IMR-90 (cell line): Measurements from ENCODE around the gene GPR158. TPM values are rescaled to one million over a fixed set of nuclear protein-coding genes. Genes with fewer than 3 reads are reported as not detected.

Experiments
- ATAC-seq: fragments of 200-7000 bp; cut with Tn5 transposase; 2 replicates; pipeline ENCODE4 v1.9.1; 2020; ENCODE audit warnings: low read depth, mild to moderate bottlenecking, moderate library complexity
- BruUV-seq: library from RNA; stranded (reverse); fragments of 400-500 nt; replicated peaks from 2 replicates; lab custom pipeline; 2021; lab: Mats Ljungman, UMichigan
- CTCF ChIA-PET: fragments of 300-600 bp; formaldehyde crosslinking; extraction: SDS; loops from one replicate; lab custom pipeline; 2021; ENCODE audit warnings: antibody characterized with exemption; lab: Yijun Ruan, JAX
- POLR2A ChIA-PET: fragments of 300-600 bp; sonication (Branson Sonifier 250); formaldehyde crosslinking; loops from one replicate; lab custom pipeline; 2022; ENCODE audit warnings: antibody characterized with exemption; ENCODE audit not compliant: unreplicated experiment; lab: Charles Lee
- DNase-seq: peaks from one replicate; pipeline ENCODE4 v3.0.0; 2013
- H2AFZ ChIP-seq: replicated peaks from 2 replicates; pipeline ENCODE3; 2013; ENCODE audit warnings: low read length, mild to moderate bottlenecking; ENCODE audit not compliant: poor library complexity
- H2AK5ac ChIP-seq: 2 replicates; pipeline ENCODE4 v1.6.1; 2013; ENCODE audit warnings: low read depth, low read length, inconsistent platforms
- H2AK9ac ChIP-seq: replicated peaks from 2 replicates; pipeline ENCODE3; 2013; ENCODE audit warnings: mild to moderate bottlenecking, low read depth, low read length, moderate library complexity; ENCODE audit not compliant: poor library complexity
- H2BK120ac ChIP-seq: 2 replicates; pipeline ENCODE4 v1.6.1; 2013; ENCODE audit warnings: low read depth, low read length, inconsistent platforms
- H2BK15ac ChIP-seq: 3 replicates; pipeline ENCODE4 v1.6.1; 2013; ENCODE audit warnings: low read depth, low read length, inconsistent platforms
- H2BK20ac ChIP-seq: 2 replicates; pipeline ENCODE4 v1.6.1; 2013; ENCODE audit warnings: low read depth, mild to moderate bottlenecking, inconsistent platforms, low read length, moderate library complexity
- H2BK5ac ChIP-seq: 2 replicates; pipeline ENCODE4 v1.6.1; 2013; ENCODE audit warnings: mild to moderate bottlenecking, low read depth, low read length, inconsistent platforms; ENCODE audit not compliant: poor library complexity, severe bottlenecking
- H3K14ac ChIP-seq: replicated peaks from 2 replicates; pipeline ENCODE4 v1.6.1; 2013; ENCODE audit warnings: low read depth, low read length, inconsistent platforms
- H3K18ac ChIP-seq: 2 replicates; pipeline ENCODE4 v1.6.1; 2013; ENCODE audit warnings: low read depth, low read length, control low read depth
- H3K23ac ChIP-seq: 2 replicates; pipeline ENCODE4 v1.6.1; 2013; ENCODE audit warnings: low read depth, low read length, inconsistent platforms
- H3K27ac ChIP-seq: 2 replicates; pipeline ENCODE4 v1.5.1; 2013; ENCODE audit warnings: mild to moderate bottlenecking, control low read depth, low read length; ENCODE audit not compliant: insufficient read depth
- H3K27me3 ChIP-seq: 2 replicates; pipeline ENCODE4 v1.6.1; 2013; ENCODE audit warnings: low read length; ENCODE audit not compliant: control insufficient read depth, insufficient read depth
- H3K36me3 ChIP-seq: 2 replicates; pipeline ENCODE4 v1.6.1; 2013; ENCODE audit warnings: low read length, mixed read lengths; ENCODE audit not compliant: control insufficient read depth, insufficient read depth
- H3K4ac ChIP-seq: 2 replicates; pipeline ENCODE4 v1.6.1; 2013; ENCODE audit warnings: low read depth, low read length, inconsistent platforms
- H3K4me1 ChIP-seq: 2 replicates; pipeline ENCODE4 v1.6.1; 2013; ENCODE audit warnings: low read length, mixed read lengths; ENCODE audit not compliant: control insufficient read depth, insufficient read depth
- H3K4me2 ChIP-seq: 2 replicates; pipeline ENCODE4 v1.6.1; 2013; ENCODE audit warnings: low read depth, mild to moderate bottlenecking, control low read depth, low read length, moderate library complexity
- H3K4me3 ChIP-seq: 2 replicates; pipeline ENCODE4 v1.5.1; 2013; ENCODE audit warnings: low read depth, mild to moderate bottlenecking, control low read depth, low read length, moderate library complexity; ENCODE audit not compliant: insufficient read depth
- H3K56ac ChIP-seq: 2 replicates; pipeline ENCODE4 v1.6.1; 2013; ENCODE audit warnings: low read length, inconsistent platforms; ENCODE audit not compliant: insufficient read depth; ENCODE audit errors: extremely low read depth
- H3K79me1 ChIP-seq, 2 experiments: 2 replicates each; pipeline ENCODE4 v1.6.1; 2013; ENCODE audit warnings: low read length in 2 of 2, inconsistent platforms in 1 of 2, low read depth in 1 of 2
- H3K9ac ChIP-seq: 2 replicates; pipeline ENCODE4 v1.6.1; 2013; ENCODE audit warnings: low read depth, low read length, control low read depth
- H3K9me1 ChIP-seq: 2 replicates; pipeline ENCODE4 v1.6.1; 2013; ENCODE audit warnings: low read length, inconsistent platforms; ENCODE audit not compliant: insufficient read depth
- H3K9me3 ChIP-seq: 2 replicates; pipeline ENCODE4 v1.6.1; 2013; ENCODE audit warnings: low read length; ENCODE audit not compliant: control insufficient read depth, insufficient read depth
- H4K20me1 ChIP-seq: 2 replicates; pipeline ENCODE4 v1.6.1; 2013; ENCODE audit warnings: low read length, inconsistent platforms; ENCODE audit not compliant: insufficient read depth
- H4K5ac ChIP-seq: 2 replicates; pipeline ENCODE4 v1.6.1; 2013; ENCODE audit warnings: mild to moderate bottlenecking, low read depth, low read length, control low read depth
- H4K8ac ChIP-seq, 2 experiments: 2 replicates each; pipeline ENCODE4 v1.6.1; 2013; ENCODE audit warnings: low read depth in 2 of 2, low read length in 2 of 2, control low read depth in 1 of 2, inconsistent platforms in 1 of 2
- H4K91ac ChIP-seq: 2 replicates; pipeline ENCODE4 v1.6.1; 2013; ENCODE audit warnings: low read depth, low read length, inconsistent platforms; ENCODE audit not compliant: insufficient read depth
- BHLHE40 ChIP-seq: fragments of 150-350 bp; IDR thresholded peaks from 2 replicates; pipeline ENCODE4 v1.6.1; 2016; ENCODE audit warnings: mild to moderate bottlenecking, low read depth, low read length
- CHD1 ChIP-seq: IDR thresholded peaks from 2 replicates; pipeline ENCODE4 v1.6.1; 2012; ENCODE audit warnings: low read depth, low read length, improper control_type of control experiment
- CTCF ChIP-seq: conservative IDR thresholded peaks from 2 replicates; pipeline ENCODE4 v1.5.1; 2012; ENCODE audit warnings: mild to moderate bottlenecking, low read depth, low read length, improper control_type of control experiment
- ELK1 ChIP-seq: fragments of 150-350 bp; IDR thresholded peaks from 2 replicates; pipeline ENCODE4 v1.6.1; 2016; ENCODE audit warnings: low read depth, mild to moderate bottlenecking, low read length, moderate library complexity, borderline replicate concordance
- FOS ChIP-seq: fragments of 150-350 bp; IDR thresholded peaks from 2 replicates; pipeline ENCODE4 v1.6.1; 2016; ENCODE audit warnings: low read depth, low read length
- MAFK ChIP-seq: IDR thresholded peaks from 2 replicates; pipeline ENCODE4 v1.6.1; 2012; ENCODE audit warnings: low read depth, low read length, improper control_type of control experiment
- MAZ ChIP-seq: IDR thresholded peaks from 2 replicates; pipeline ENCODE4 v1.6.1; 2012; ENCODE audit warnings: low read depth, mild to moderate bottlenecking, low read length, improper control_type of control experiment, moderate library complexity, borderline replicate concordance
- MXI1 ChIP-seq: IDR thresholded peaks from 2 replicates; pipeline ENCODE4 v1.6.1; 2012; ENCODE audit warnings: low read depth, mild to moderate bottlenecking, low read length, moderate library complexity, borderline replicate concordance
- NFE2L2 ChIP-seq: fragments of 150-350 bp; IDR thresholded peaks from 2 replicates; pipeline ENCODE4 v1.6.1; 2016; ENCODE audit warnings: low read depth, mild to moderate bottlenecking, low read length
- POLR2A ChIP-seq: IDR thresholded peaks from 2 replicates; pipeline ENCODE4 v1.6.1; 2012; ENCODE audit warnings: mild to moderate bottlenecking, low read depth, low read length
- RAD21 ChIP-seq: IDR thresholded peaks from 2 replicates; pipeline ENCODE4 v1.6.1; 2012; ENCODE audit warnings: low read length, improper control_type of control experiment
- RCOR1 ChIP-seq: IDR thresholded peaks from 2 replicates; pipeline ENCODE4 v1.6.1; 2012; ENCODE audit warnings: mild to moderate bottlenecking, low read length, improper control_type of control experiment; ENCODE audit not compliant: insufficient replicate concordance
- RFX5 ChIP-seq: IDR thresholded peaks from 2 replicates; pipeline ENCODE4 v1.8.0; 2012; ENCODE audit warnings: low read depth, mild to moderate bottlenecking, low read length, moderate library complexity
- SMC3 ChIP-seq: fragments of 150-350 bp; IDR thresholded peaks from 2 replicates; pipeline ENCODE4 v1.6.1; 2016; ENCODE audit warnings: low read depth, mild to moderate bottlenecking, antibody characterized with exemption, low read length, moderate library complexity
- WGBS, 2 experiments: methylation state at CpG; one replicate each; pipeline versions ENCODE4 v1.1.5 to v1.1.7; 2013; ENCODE audit warnings: missing lambda C conversion rate in 2 of 2; ENCODE audit not compliant: insufficient read length in 1 of 2; ENCODE audit errors: extremely low coverage in 2 of 2; 5-methylcytosine and 5-hydroxymethylcytosine counted together
- dilution Hi-C: fragments of 300-500 bp; cut with HindIII; formaldehyde crosslinking; loops from one replicate; pipeline ENCODE4 v1.14.3; 2018; ENCODE audit warnings: low sequenced_read_pairs; ENCODE audit not compliant: unreplicated experiment
- in situ Hi-C: fragments of 300-500 bp; cut with MboI; formaldehyde crosslinking; loops from 3 replicates; pipeline ENCODE4 v1.14.3; 2019; ENCODE audit warnings: low sequenced_read_pairs, inconsistent platforms, mixed read lengths
- intact Hi-C: fragments of 100-400 bp; cut with micrococcal nuclease; formaldehyde crosslinking; loops from 2 replicates; pipeline ENCODE4 v1.10.0; 2022
- polyA plus RNA-seq, 3 experiments: library from polyadenylated mRNA; depleted of rRNA; stranded (reverse); fragments of >200 nt; gene quantifications; 2 replicates each; pipeline ENCODE4 v1.2.3, GENCODE V29; 2012; ENCODE audit warnings: low replicate concordance in 1 of 3
- total RNA-seq: library from RNA; depleted of rRNA; stranded (reverse); fragments of >200 nt; gene quantifications from 2 replicates; pipeline ENCODE4 v1.2.3, GENCODE V29; 2012
- TF ChIP-seq, protein P1 (sequence below): fragments of 150-350 bp; IDR thresholded peaks from 2 replicates; pipeline ENCODE4 v1.6.1; 2017; ENCODE audit warnings: mild to moderate bottlenecking, antibody characterized with exemption, low read length, low read depth

Gene GPR158
- total and polyA plus RNA-seq, 2 of the 4 experiments (the other 2 are of a cell fraction): not detected

DNA sequence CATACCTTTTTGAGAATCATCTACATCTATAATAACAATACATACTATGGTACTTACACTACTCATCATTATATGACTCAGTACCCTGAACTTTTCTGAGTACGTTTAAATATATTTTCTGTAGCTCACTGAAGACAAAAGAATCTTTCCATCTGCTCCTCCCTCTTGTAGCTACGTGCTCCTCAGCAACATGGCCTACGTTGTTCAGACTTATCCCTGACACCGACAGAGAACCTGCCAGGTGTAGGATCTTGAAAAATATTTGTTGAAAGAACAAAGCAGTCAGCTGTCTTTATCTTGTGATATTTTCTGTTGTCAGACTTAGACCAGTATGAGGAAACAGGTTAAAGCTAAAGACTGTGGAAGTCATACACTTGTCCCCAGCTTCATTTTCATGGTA is 403.3 kb downstream of the GPR158 start:
- Histone ChIP-seq H3K9me3 (peaks cover 2% of the 10 kb centered on the region), H3K9ac (no peak overlapping the region), H3K23ac (no peak overlapping the region), H3K56ac (no peak overlapping the region), H3K27ac (no peak overlapping the region), H3K4me1 (no peaks in the 10 kb centered on the region), H2AFZ (no peak overlapping the region), H2BK120ac (no peak overlapping the region), H4K8ac (no peak overlapping the region), H3K18ac (no peak overlapping the region), H4K5ac (no peak overlapping the region), H3K27me3 (no peaks in the 10 kb centered on the region), H3K14ac (no peak overlapping the region), H3K4me3 (no peak overlapping the region), H2BK15ac (no peak overlapping the region), H3K79me1 (no peaks in the 10 kb centered on the region), H4K20me1 (no peaks in the 10 kb centered on the region), H4K91ac (no peak overlapping the region), H3K4ac (no peak overlapping the region), H2AK9ac (no peak overlapping the region), H2BK20ac (no peak overlapping the region), H3K4me2 (no peak overlapping the region), H2BK5ac (no peak overlapping the region), H2AK5ac (no peak overlapping the region), H3K9me1 (no peaks in the 10 kb centered on the region), H3K36me3 (no peaks in the 10 kb centered on the region)
- ATAC-seq: no peak
- in situ Hi-C loops (no loop called here), dilution Hi-C loops (no loop called here), intact Hi-C loops (no loop called here)
- POLR2A ChIA-PET: no interaction called here
- CTCF ChIA-PET: no interaction called here
- TF ChIP-seq MAZ: no peak
- TF ChIP-seq SMC3: no peak
- no peak for TF ChIP-seq RAD21
- no peak for TF ChIP-seq BHLHE40
- no peak for TF ChIP-seq RFX5
- TF ChIP-seq ELK1: no peak
- TF ChIP-seq, protein P1, sequence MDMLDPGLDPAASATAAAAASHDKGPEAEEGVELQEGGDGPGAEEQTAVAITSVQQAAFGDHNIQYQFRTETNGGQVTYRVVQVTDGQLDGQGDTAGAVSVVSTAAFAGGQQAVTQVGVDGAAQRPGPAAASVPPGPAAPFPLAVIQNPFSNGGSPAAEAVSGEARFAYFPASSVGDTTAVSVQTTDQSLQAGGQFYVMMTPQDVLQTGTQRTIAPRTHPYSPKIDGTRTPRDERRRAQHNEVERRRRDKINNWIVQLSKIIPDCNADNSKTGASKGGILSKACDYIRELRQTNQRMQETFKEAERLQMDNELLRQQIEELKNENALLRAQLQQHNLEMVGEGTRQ: no peak
- no peak for TF ChIP-seq NFE2L2
- TF ChIP-seq FOS: no peak
- no peak for TF ChIP-seq MXI1
- TF ChIP-seq CTCF: no peak
- TF ChIP-seq RCOR1: no peak
- no peak for TF ChIP-seq CHD1
- TF ChIP-seq MAFK: no peak
- no peak for TF ChIP-seq POLR2A
- BruUV-seq: no TSS peak
- DNase-seq: no peak
- 40% methylated on average over 2 of the region's 4 CpGs; no CpG with 5 or more reads in 1 of the 2 experiments for WGBS, 2 experiments
